WI38 (cell line): ENCODE data around the gene KAT7.

Experiments used
- H3K4me3 ChIP-seq: 2 replicates; pipeline ENCODE4 v1.5.1; 2011; ENCODE audit warnings: low read depth, mild to moderate bottlenecking, control low read depth, low read length
- CTCF ChIP-seq: IDR thresholded peaks from 2 replicates; pipeline ENCODE4 v1.5.1; 2012; ENCODE audit warnings: low read depth, mild to moderate bottlenecking, control low read depth, low read length

The KAT7 gene

GRCh38 chr17:49815761-49816281 is 27.3 kb downstream of the KAT7 start:
- no peak overlapping the region for H3K4me3 ChIP-seq
- TF ChIP-seq CTCF = no peak

GRCh38 chr17:49817993-49818392 is 29.5 kb downstream of the KAT7 start:
- no peak for TF ChIP-seq CTCF
- no peak overlapping the region for H3K4me3 ChIP-seq

GRCh38 chr17:49819138-49819537 is 30.7 kb downstream of the KAT7 start:
- no peak overlapping the region for H3K4me3 ChIP-seq
- no peak for TF ChIP-seq CTCF

GRCh38 chr17:49819651-49820050 is 31.2 kb downstream of the KAT7 start:
- TF ChIP-seq CTCF = no peak
- no peak overlapping the region for H3K4me3 ChIP-seq

- no peak for TF ChIP-seq CTCF
- no peak overlapping the region for H3K4me3 ChIP-seq
These were observed 32.3 kb downstream of the KAT7 start for GRCh38 chr17:49820773-49821172.

GRCh38 chr17:49821466-49821865 is 33.0 kb downstream of the KAT7 start:
- TF ChIP-seq CTCF = no peak
- no peak overlapping the region for H3K4me3 ChIP-seq

GRCh38 chr17:49821916-49822315 is 33.4 kb downstream of the KAT7 start:
- H3K4me3 ChIP-seq = no peak overlapping the region
- TF ChIP-seq CTCF = no peak
